Motor neuron (in vitro differentiated cells): Measurements from ENCODE around the gene TMEM9. TPM values are rescaled to one million over a fixed set of nuclear protein-coding genes. Genes with fewer than 3 reads are reported as not detected.
A peak's percentile ranks its signal among the peaks of the same experiment; 100 is the strongest.

Source experiments
- ATAC-seq, 8 experiments: fragments of 200-7000 bp; cut with Tn5 transposase; replicated peaks in 6 of 8; 2 replicates each; pipeline ENCODE4 v1.8.0; 2021; ENCODE audit warnings: mild to moderate bottlenecking in 8 of 8, moderate library complexity in 8 of 8
- H3K27ac ChIP-seq, 2 donors: fragments of 250-450 bp; sonication (Bioruptor Pico); 2 replicates each; pipeline ENCODE4 v1.9.0; 2021; ENCODE audit warnings: antibody characterized with exemption in 2 of 2, mild to moderate bottlenecking in 2 of 2, moderate library complexity in 1 of 2
- H3K4me1 ChIP-seq, 2 donors: fragments of 250-450 bp; sonication (Bioruptor Pico); replicated peaks in 1 of 2; 2 replicates each; pipeline ENCODE4 v1.6.1; 2021; ENCODE audit warnings: antibody characterized with exemption in 2 of 2, mild to moderate bottlenecking in 2 of 2, moderate library complexity in 1 of 2
- H3K4me3 ChIP-seq, 5 donors: fragments of 250-450 bp; sonication (Bioruptor Pico); 2 replicates each; pipeline ENCODE4 v1.9.0; 2021; ENCODE audit warnings: antibody characterized with exemption in 5 of 5, mild to moderate bottlenecking in 5 of 5, moderate library complexity in 4 of 5
- WGBS, 10 experiments: fragments of 450-650 bp; shearing (Covaris generic); methylation state at CpG; one replicate each; pipeline ENCODE4 v1.0.0; 2022; 5-methylcytosine and 5-hydroxymethylcytosine counted together
- in situ Hi-C, 9 experiments: fragments of 400-800 bp; cut with MboI; loops; one replicate each; pipeline ENCODE4 v1.15.0; 2021; ENCODE audit warnings: low sequenced_read_pairs in 9 of 9, low pct_unique_long_range_greater_than_20kb in 2 of 9; ENCODE audit not compliant: unreplicated experiment in 9 of 9
- total RNA-seq, 8 experiments: library from RNA; unstranded; fragments of 300-600 nt; gene quantifications; 2 replicates each; pipeline versions ENCODE4 v1.2.3 to v1.2.4, GENCODE V29; 2022

Gene TMEM9
- total RNA-seq, 8 experiments from 2014 or later, result 51.3 to 165 (median 123) TPM

GRCh38 chr1:201090541-201090940 is 63.7 kb downstream of the TMEM9 start:
- peaks cover 25 to 26% of the 10 kb centered on the region in 2 donors for H3K4me1 ChIP-seq
- no peak overlapping the region for H3K27ac ChIP-seq
- no peak overlapping the region for H3K4me3 ChIP-seq
- ATAC-seq, result no peak
- in situ Hi-C loops, result no loop called here
- WGBS, 10 experiments, result 0 to 100% (median 84%) methylated on average over 1 to 4 of the region's 4 CpGs; no CpG with 5 or more reads in 3 of the 10 experiments

- Histone ChIP-seq H3K4me1 (peaks cover 22 to 24% of the 10 kb centered on the region in 2 donors), H3K27ac (no peak overlapping the region), H3K4me3 (no peak overlapping the region)
- in situ Hi-C loops, result no loop called here
- peak in 5 of 8 experiments; percentile 30 to 69 (median 51) for ATAC-seq
- 26 to 70% (median 44%) methylated on average over 2 to 4 of the region's 5 CpGs; no CpG with 5 or more reads in 5 of the 10 experiments for WGBS, 10 experiments
Observed at GRCh38 chr1:201089596-201089995, 64.7 kb downstream of the TMEM9 start.

- Histone ChIP-seq H3K4me1 (peaks cover 25 to 30% of the 10 kb centered on the region in 2 donors), H3K4me3 (no peak overlapping the region), H3K27ac (no peak overlapping the region)
- in situ Hi-C loops, result no loop called here
- ATAC-seq, result peak in 1 of 8 experiments; percentile 10
- 40 to 95% (median 93%) methylated on average over 2 to 18 of the region's 19 CpGs; no CpG with 5 or more reads in 3 of the 10 experiments for WGBS, 10 experiments
Observed at GRCh38 chr1:201088901-201089525, 65.3 kb downstream of the TMEM9 start.

- H3K4me1 ChIP-seq, result peaks cover 31 to 36% of the 10 kb centered on the region in 2 donors
- in situ Hi-C loops, result no loop called here
- ATAC-seq, result no peak
- no peak overlapping the region for H3K27ac ChIP-seq
- 25 to 100% (median 82%) methylated on average over 1 to 4 of the region's 4 CpGs for WGBS, 10 experiments
- no peak overlapping the region for H3K4me3 ChIP-seq
Observed at GRCh38 chr1:201088395-201088794, 65.9 kb downstream of the TMEM9 start.

GRCh38 chr1:201085902-201086735 is 68.2 kb downstream of the TMEM9 start:
- in situ Hi-C loops, result no loop called here
- 45 to 89% (median 73%) methylated on average over 3 to 12 of the region's 12 CpGs; no CpG with 5 or more reads in 1 of the 10 experiments for WGBS, 10 experiments
- ATAC-seq, result peak in 4 of 8 experiments; percentile 9 to 91 (median 84)
- no peak overlapping the region for H3K27ac ChIP-seq
- H3K4me1 ChIP-seq, result peaks cover 35 to 38% of the 10 kb centered on the region in 2 donors
- H3K4me3 ChIP-seq, result no peak overlapping the region

Other genes starting within 250 kb of the TMEM9 start
- 10 to 100 TPM in 5 of 8 experiments, under 1 TPM in 3; 0.09 to 84.7 (median 45.0) TPM for gene KIF21B, start 130.8 kb downstream of the TMEM9 start, total RNA-seq
- gene CACNA1S, start 42.0 kb downstream of the TMEM9 start, total RNA-seq, result under 1 TPM in 4 of 8 experiments, not detected in 4; under 0.01 to 0.09 (median 0.04) TPM
- 1 to 10 TPM in 4 of 8 experiments, under 1 TPM in 4; 0.31 to 5.2 (median 1.2) TPM for gene ASCL5, start 27.3 kb downstream of the TMEM9 start, total RNA-seq
- gene IGFN1, start 36.4 kb upstream of the TMEM9 start, total RNA-seq, result 1 to 10 TPM in 1 of 8 experiments, under 1 TPM in 7; 0.05 to 1.8 (median 0.43) TPM
- gene PKP1, start 129.0 kb upstream of the TMEM9 start, total RNA-seq, result 1 to 10 TPM in 2 of 8 experiments, under 1 TPM in 4, not detected in 2; 0.21 to 1.8 (median 0.51) TPM
- 1 to 10 TPM in 2 of 8 experiments, under 1 TPM in 5, not detected in 1; 0.14 to 2.7 (median 0.59) TPM for gene TNNT2, start 223.2 kb upstream of the TMEM9 start, total RNA-seq
- gene LAD1, start 244.8 kb upstream of the TMEM9 start, total RNA-seq, result under 1 TPM in 6 of 8 experiments, not detected in 2; 0.09 to 0.66 (median 0.16) TPM